Vagina (tissue), 2 donors: ENCODE measurements around the gene SCAND1.

ENCODE experiments used
- CTCF ChIP-seq, 3 experiments: fragments of 450-650 bp in 2 of 3; fragments of 200-600 bp in 1 of 3; sonication (generic) in 1 of 3; IDR thresholded peaks; one replicate each; pipeline ENCODE4 v1.5.1; 2017 to 2019; ENCODE audit warnings: antibody characterized with exemption in 3 of 3, mild to moderate bottlenecking in 2 of 3, moderate library complexity in 2 of 3
- POLR2AphosphoS5 ChIP-seq, 2 donors: sonication (generic); formaldehyde crosslinking; IDR thresholded peaks; one replicate each; pipeline ENCODE4 v1.9.0; 2017; ENCODE audit warnings: antibody characterized with exemption in 2 of 2, mild to moderate bottlenecking in 2 of 2, low read depth in 1 of 2; ENCODE audit not compliant: insufficient read depth in 1 of 2

- TF ChIP-seq CTCF (IDR thresholded peaks at IDR 0.05): peak; percentile 85 to 98 (median 92)
- peak; percentile 94 to 95 for TF ChIP-seq POLR2AphosphoS5 (IDR thresholded peaks at IDR 0.05; ENCODE audit: insufficient read depth in 1 of 2, low read depth in 1 of 2)
Measured at GRCh38 chr20:35954200-35954906, at the start of gene SCAND1.
